Astrocyte of the cerebellum (primary cell): ENCODE results near the gene COX7B2.

Experiments used
- DNase-seq: peaks from one replicate; pipeline ENCODE4 v3.0.0-alpha.2; 2011; ENCODE audit warnings: low read depth
- H3K4me3 ChIP-seq: 2 replicates; pipeline ENCODE4 v1.5.1; 2011; ENCODE audit warnings: mild to moderate bottlenecking, low read depth, low read length, moderate library complexity
- in situ Hi-C: cut with HindIII; loops from 2 replicates; pipeline ENCODE4 v1.10.0; 2017; ENCODE audit warnings: low sequenced_read_pairs
- TF ChIP-seq, protein P1 (sequence below): IDR thresholded peaks from 2 replicates; pipeline ENCODE4 v1.5.1; 2012; ENCODE audit warnings: low read length, low read depth, moderate library complexity, mild to moderate bottlenecking; ENCODE audit errors: missing control alignments

The COX7B2 gene

DNA sequence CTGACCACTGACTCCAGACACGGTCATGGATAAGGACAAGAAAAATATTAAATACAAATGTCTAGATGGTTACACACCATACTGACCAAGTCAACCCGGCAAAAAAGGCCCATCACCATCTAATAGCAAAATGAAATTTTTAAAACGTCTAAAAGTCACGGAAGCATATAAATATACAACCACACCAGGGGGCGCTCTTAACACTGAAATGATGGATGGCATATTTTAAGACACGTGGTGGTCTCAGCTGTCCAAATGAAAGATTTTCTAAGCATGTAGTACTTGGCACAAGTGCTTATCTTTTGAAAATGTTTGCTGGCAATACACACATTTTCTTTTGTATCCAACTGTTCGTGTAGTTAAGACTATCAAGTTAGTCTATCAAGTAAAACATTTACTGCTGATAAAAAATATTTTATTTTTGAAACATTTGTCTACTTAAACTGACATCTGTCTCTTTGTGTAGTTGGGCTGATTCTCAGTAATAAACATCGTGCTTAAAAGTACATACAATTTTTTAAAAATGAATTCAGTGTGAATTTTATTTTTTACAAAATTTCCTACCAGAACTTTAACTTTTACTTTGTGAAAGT, 64.6 kb downstream of the COX7B2 start:
- DNase-seq, result peak; percentile 54
- TF ChIP-seq, protein P1, sequence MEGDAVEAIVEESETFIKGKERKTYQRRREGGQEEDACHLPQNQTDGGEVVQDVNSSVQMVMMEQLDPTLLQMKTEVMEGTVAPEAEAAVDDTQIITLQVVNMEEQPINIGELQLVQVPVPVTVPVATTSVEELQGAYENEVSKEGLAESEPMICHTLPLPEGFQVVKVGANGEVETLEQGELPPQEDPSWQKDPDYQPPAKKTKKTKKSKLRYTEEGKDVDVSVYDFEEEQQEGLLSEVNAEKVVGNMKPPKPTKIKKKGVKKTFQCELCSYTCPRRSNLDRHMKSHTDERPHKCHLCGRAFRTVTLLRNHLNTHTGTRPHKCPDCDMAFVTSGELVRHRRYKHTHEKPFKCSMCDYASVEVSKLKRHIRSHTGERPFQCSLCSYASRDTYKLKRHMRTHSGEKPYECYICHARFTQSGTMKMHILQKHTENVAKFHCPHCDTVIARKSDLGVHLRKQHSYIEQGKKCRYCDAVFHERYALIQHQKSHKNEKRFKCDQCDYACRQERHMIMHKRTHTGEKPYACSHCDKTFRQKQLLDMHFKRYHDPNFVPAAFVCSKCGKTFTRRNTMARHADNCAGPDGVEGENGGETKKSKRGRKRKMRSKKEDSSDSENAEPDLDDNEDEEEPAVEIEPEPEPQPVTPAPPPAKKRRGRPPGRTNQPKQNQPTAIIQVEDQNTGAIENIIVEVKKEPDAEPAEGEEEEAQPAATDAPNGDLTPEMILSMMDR, result peak; percentile 64
- no peak overlapping the region for H3K4me3 ChIP-seq
- in situ Hi-C loops, result no loop called here

DNA sequence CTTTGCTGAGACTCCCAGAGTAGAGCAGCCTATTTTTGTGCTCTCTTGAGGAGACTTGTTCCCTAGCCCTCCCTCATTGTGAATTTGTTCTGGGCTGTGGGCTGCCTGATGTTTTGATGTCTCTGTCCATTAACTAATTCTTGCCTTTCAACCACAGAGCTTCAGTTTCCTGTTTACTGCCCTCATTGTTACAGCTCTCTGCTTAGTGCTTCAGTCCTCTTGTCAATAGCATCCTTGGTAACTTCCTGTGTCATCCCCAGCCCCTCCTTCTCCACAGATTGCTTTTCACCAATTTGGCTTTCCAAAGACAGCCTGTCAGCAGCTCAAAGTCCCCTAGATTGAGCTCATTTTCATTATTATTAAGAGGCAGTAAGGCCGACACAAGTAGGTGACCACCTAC, 69.9 kb downstream of the COX7B2 start:
- in situ Hi-C loops, result no loop called here
- DNase-seq, result no peak
- H3K4me3 ChIP-seq, result no peak overlapping the region

DNA sequence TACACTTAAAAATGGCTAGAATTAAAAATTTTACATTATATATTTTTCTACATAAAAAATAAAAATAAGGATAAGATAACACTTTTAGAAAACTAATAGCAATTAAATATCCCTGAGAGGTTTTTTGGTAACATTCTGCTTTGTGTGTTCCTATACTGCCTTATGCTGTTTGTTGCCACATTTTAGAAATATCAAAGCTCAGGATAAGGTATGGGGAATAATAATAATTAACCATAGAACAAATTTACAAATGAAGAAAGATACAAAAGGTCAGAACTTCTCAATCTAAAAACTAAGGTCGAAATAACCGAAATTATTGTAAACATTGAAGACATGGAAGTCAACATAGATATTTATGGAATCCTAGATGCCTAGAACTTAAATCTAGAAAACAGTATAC, 71.4 kb downstream of the COX7B2 start:
- in situ Hi-C loops, result no loop called here
- DNase-seq, result no peak
- TF ChIP-seq, protein P1, result no peak
- no peak overlapping the region for H3K4me3 ChIP-seq

More for the DNA sequence above, 69.9 kb downstream of the COX7B2 start:
- TF ChIP-seq, protein P1, result no peak

DNA sequence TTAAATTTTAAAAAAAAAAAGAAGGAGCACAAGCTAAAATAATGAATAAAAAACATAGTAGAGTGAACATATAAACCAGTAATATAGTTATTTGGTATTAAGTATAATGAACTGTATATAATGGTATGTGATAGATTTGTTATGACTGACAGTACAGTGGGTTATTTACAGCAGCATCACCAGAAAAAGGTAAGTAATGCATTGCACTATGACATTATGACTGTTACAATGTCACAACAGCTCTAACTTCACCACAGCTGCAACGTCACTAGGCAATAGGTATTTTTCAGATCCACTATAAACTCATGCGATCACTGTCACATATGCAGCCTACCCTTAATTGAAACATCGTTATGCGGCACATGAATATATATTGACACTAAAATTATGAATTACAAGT, 72.5 kb downstream of the COX7B2 start:
- DNase-seq, result no peak
- H3K4me3 ChIP-seq, result no peak overlapping the region
- TF ChIP-seq, protein P1, result no peak
- in situ Hi-C loops, result no loop called here

DNA sequence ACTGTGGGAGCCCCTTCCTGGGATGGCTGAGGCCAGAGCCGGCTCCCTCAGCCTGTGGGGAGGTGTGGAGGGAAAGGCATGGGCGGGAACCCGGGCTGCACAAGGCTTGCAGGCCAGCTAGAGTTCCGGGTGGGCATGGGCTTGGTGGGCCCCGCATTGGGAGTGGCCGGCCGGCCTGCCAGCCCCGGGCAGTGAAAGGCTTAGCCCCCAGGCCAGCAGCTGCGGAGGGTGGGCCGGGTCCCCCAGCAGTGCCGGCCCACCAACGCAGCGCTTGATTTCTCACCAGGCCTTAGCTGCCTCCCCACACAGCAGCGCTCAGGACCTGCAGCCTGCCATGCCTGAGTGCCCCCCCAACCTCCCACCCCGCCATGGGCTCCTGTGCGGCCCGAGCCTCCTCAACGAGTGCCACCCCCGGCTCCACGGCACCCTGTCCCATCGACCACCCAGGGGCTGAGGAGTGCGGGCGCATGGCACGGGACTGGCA, 78.0 kb downstream of the COX7B2 start:
- H3K4me3 ChIP-seq, result no peak overlapping the region
- in situ Hi-C loops, result no loop called here
- TF ChIP-seq, protein P1, result no peak
- DNase-seq, result no peak

DNA sequence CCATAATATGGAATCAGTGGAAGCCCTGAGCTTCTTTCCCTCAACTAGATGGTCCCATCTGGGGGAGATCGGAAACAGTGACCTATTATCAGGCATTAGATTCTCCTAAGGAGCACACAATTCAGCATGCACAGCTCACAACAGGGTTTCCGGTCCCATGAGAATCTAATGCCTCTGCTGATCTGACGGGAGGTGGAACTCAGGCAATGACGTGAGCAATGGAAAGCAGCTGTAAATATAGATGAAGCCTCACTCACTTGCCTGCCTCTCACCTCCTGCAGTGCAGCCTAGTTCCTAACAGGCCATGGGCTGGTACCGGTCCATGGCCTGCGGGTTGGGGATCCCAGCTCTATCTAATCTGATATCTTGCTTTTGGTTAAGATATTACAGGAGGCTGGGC, 88.9 kb downstream of the COX7B2 start:
- H3K4me3 ChIP-seq, result no peak overlapping the region
- TF ChIP-seq, protein P1, result no peak
- no peak for DNase-seq
- in situ Hi-C loops, result no loop called here
